Measurements from ENCODE around the gene GALE. TPM values are rescaled to one million over a fixed set of nuclear protein-coding genes. Genes with fewer than 3 reads are reported as not detected.
"Not testable (repeated sequence)": the region's sequence is repeated elsewhere in the genome, so short reads cannot be mapped to it uniquely, and the experiment has no call there.

Gene GALE
- total RNA-seq, 2 experiments from 2014 or later, result 16.8 to 17.9 TPM

GRCh38 chr1:23795676-23796465 lies 4.7 kb downstream of the GALE start:
- H3K36me3 ChIP-seq (ENCODE audit: insufficient read depth, low read length), result peaks cover 44% of the 10 kb centered on the region
- peaks cover 18% of the 10 kb centered on the region for H3K4me1 ChIP-seq (ENCODE audit: insufficient read depth, low read length, poor library complexity, severe bottlenecking)
- no peak overlapping the region for H3K4me3 ChIP-seq (ENCODE audit: low read depth, low read length, poor library complexity, severe bottlenecking)
- H3K27ac ChIP-seq (ENCODE audit: low read depth, low read length, poor library complexity, severe bottlenecking), result no peak overlapping the region
- no peaks in the 10 kb centered on the region for H4K20me1 ChIP-seq (ENCODE audit: insufficient read depth, low read length)
- ChIA-PET CTCF (ENCODE audit: unreplicated experiment) (interaction anchor here (0.5 kb wide), 2 partner anchors 12 to 200 kb away, joined by 3 to 9 read pairs; no protein-coding TSS in a partner anchor), POLR2A (no interaction called here)
- H3K9me3 ChIP-seq (ENCODE audit: low read length), result no peaks in the 10 kb centered on the region
- H3K79me2 ChIP-seq (ENCODE audit: insufficient read depth, low read depth, low read length), result peaks cover 18% of the 10 kb centered on the region; the same call in 1 of the 2 replicates
- no peak overlapping the region for H2AFZ ChIP-seq (ENCODE audit: low read length)
- no peaks in the 10 kb centered on the region for H3K9me2 ChIP-seq (ENCODE audit: insufficient read depth, low read length)
- DNase-seq (ENCODE audit: low spot score), result no peak
- TF ChIP-seq CTCF (conservative IDR thresholded peaks at IDR 0.05; ENCODE audit: low read length) (no peak), EZH2phosphoT487 (IDR thresholded peaks at IDR 0.05; ENCODE audit: borderline replicate concordance, low read depth, low read length) (no peak)
- intact Hi-C loops (cut with micrococcal nuclease; ENCODE audit: unreplicated experiment), result no loop called here
- no TSS peak for BruUV-seq (replicated peaks)
- no peak overlapping the region for H3K4me2 ChIP-seq (ENCODE audit: low read length)

DNA sequence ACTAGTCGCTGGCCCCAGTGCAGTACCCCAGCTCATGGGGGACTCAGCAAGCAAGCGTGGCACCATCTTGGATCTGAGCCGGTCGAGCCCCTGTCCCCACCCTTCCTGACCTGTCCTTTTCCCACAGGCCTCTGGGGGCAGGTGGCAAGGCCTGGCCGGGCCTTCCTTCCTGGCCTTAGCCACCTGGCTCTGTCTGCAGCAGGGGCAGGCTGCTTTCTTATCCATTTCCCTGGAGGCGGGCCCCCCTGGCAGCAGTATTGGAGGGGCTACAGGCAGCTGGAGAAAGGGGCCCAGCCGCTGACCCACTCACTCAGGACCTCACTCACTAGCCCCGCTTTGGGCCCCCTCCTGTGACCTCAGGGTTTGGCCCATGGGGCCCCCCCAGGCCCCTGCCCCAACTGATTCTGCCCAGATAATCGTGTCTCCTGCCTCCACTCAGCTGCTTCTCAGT lies 5.8 kb downstream of the GALE start:
- POLR2A ChIA-PET, result interaction anchor here (0.5 kb wide), 1 partner anchor 645 kb away, joined by 5 read pairs; no protein-coding TSS in a partner anchor
- intact Hi-C loops (cut with micrococcal nuclease; ENCODE audit: unreplicated experiment), result not testable (repeated sequence)

GRCh38 chr1:23793861-23794731 lies 6.5 kb downstream of the GALE start:
- peaks cover 16% of the 10 kb centered on the region for H3K4me1 ChIP-seq (ENCODE audit: insufficient read depth, low read length, poor library complexity, severe bottlenecking)
- CTCF ChIA-PET (ENCODE audit: unreplicated experiment), result no interaction called here
- no peak overlapping the region for H2AFZ ChIP-seq (ENCODE audit: low read length)
- H3K9me3 ChIP-seq (ENCODE audit: low read length), result no peaks in the 10 kb centered on the region
- DNase-seq (ENCODE audit: low spot score), result no peak
- peaks cover 18% of the 10 kb centered on the region; the same call in 1 of the 2 replicates for H3K79me2 ChIP-seq (ENCODE audit: insufficient read depth, low read depth, low read length)
- intact Hi-C loops (cut with micrococcal nuclease; ENCODE audit: unreplicated experiment), result no loop called here
- H3K9me2 ChIP-seq (ENCODE audit: insufficient read depth, low read length), result no peaks in the 10 kb centered on the region
- H3K4me2 ChIP-seq (ENCODE audit: low read length), result no peak overlapping the region
- H3K4me3 ChIP-seq (ENCODE audit: low read depth, low read length, poor library complexity, severe bottlenecking), result no peak overlapping the region
- H3K36me3 ChIP-seq (ENCODE audit: insufficient read depth, low read length), result peaks cover 47% of the 10 kb centered on the region
- POLR2A ChIA-PET, result interaction anchor here (0.5 to 0.8 kb wide), 2 partner anchors 23 to 644 kb away, joined by 3 to 5 read pairs; no protein-coding TSS in a partner anchor
- no TSS peak for BruUV-seq (replicated peaks)
- H3K27ac ChIP-seq (ENCODE audit: low read depth, low read length, poor library complexity, severe bottlenecking), result no peak overlapping the region
- TF ChIP-seq EZH2phosphoT487 (IDR thresholded peaks at IDR 0.05; ENCODE audit: borderline replicate concordance, low read depth, low read length) (no peak), CTCF (conservative IDR thresholded peaks at IDR 0.05; ENCODE audit: low read length) (no peak)
- no peaks in the 10 kb centered on the region for H4K20me1 ChIP-seq (ENCODE audit: insufficient read depth, low read length)

More for the DNA sequence above, 5.8 kb downstream of the GALE start:
- TSS peak; percentile 69 for BruUV-seq (replicated peaks)
- H3K27ac ChIP-seq (ENCODE audit: low read depth, low read length, poor library complexity, severe bottlenecking); H3K4me3 ChIP-seq (ENCODE audit: low read depth, low read length, poor library complexity, severe bottlenecking); H3K4me2 ChIP-seq (ENCODE audit: low read length); H3K9me3 ChIP-seq (ENCODE audit: low read length); H2AFZ ChIP-seq (ENCODE audit: low read length); DNase-seq (ENCODE audit: low spot score); H3K9me2 ChIP-seq (ENCODE audit: insufficient read depth, low read length); H4K20me1 ChIP-seq (ENCODE audit: insufficient read depth, low read length): not testable (repeated sequence)
- CTCF ChIA-PET (ENCODE audit: unreplicated experiment), result interaction anchor here (0.5 kb wide), 1 partner anchor 199 kb away, joined by 9 read pairs; no protein-coding TSS in a partner anchor
- Histone ChIP-seq H3K4me1 (ENCODE audit: insufficient read depth, low read length, poor library complexity, severe bottlenecking) (peaks cover 22% of the 10 kb centered on the region), H3K79me2 (ENCODE audit: insufficient read depth, low read depth, low read length) (peaks cover 18% of the 10 kb centered on the region; the same call in 1 of the 2 replicates), H3K36me3 (ENCODE audit: insufficient read depth, low read length) (peaks cover 44% of the 10 kb centered on the region)

Data from OCI-LY7 (cell line).